Spinal cord (tissue), 10 donors: ENCODE results near the gene SYDE1. TPM values are rescaled to one million over a fixed set of nuclear protein-coding genes. Genes with fewer than 3 reads are reported as not detected.
"Not testable (repeated sequence)": the region's sequence is repeated elsewhere in the genome, so short reads cannot be mapped to it uniquely, and the experiment has no call there.

Experiments
- DNase-seq, 6 donors: peaks; one replicate each; pipeline versions ENCODE4 v3.0.0 to v3.0.0-alpha.2; 2013 to 2015; ENCODE audit warnings: low spot score in 6 of 6, low read depth in 4 of 6
- H3K27ac ChIP-seq: one replicate; pipeline ENCODE4 v1.5.1; 2013; ENCODE audit warnings: low read depth, low read length, control low read depth
- H3K27me3 ChIP-seq: one replicate; pipeline ENCODE4 v1.6.1; 2013; ENCODE audit warnings: low read length; ENCODE audit not compliant: control insufficient read depth, insufficient read depth
- H3K36me3 ChIP-seq: one replicate; pipeline ENCODE4 v1.6.1; 2013; ENCODE audit warnings: low read length; ENCODE audit not compliant: control insufficient read depth, insufficient read depth
- H3K4me1 ChIP-seq: one replicate; pipeline ENCODE4 v1.6.1; 2013; ENCODE audit warnings: low read length; ENCODE audit not compliant: control insufficient read depth, insufficient read depth
- H3K4me3 ChIP-seq: one replicate; pipeline ENCODE4 v1.5.1; 2013; ENCODE audit warnings: low read depth, low read length, control low read depth
- H3K9me3 ChIP-seq: one replicate; pipeline ENCODE4 v1.6.1; 2013; ENCODE audit warnings: low read length; ENCODE audit not compliant: control insufficient read depth, insufficient read depth
- WGBS: methylation state at CpG from one replicate; pipeline ENCODE4 v1.1.5; 2013; ENCODE audit warnings: missing lambda C conversion rate; ENCODE audit not compliant: insufficient coverage; 5-methylcytosine and 5-hydroxymethylcytosine counted together
- long read RNA-seq, 4 donors: transcript quantifications; one replicate each; lab custom pipeline, GENCODE V29; 2026
- polyA plus RNA-seq, 2 donors: library from polyadenylated mRNA; unstranded; fragments of 120-200 nt; gene quantifications; one replicate each; pipeline ENCODE4 v1.2.1, GENCODE V29; 2013; ENCODE audit not compliant: insufficient read length in 2 of 2
- total RNA-seq, 2 donors: library from RNA; depleted of rRNA in 1 of 2; stranded (reverse); fragments of 120-200 nt in 1 of 2; fragments of >200 nt in 1 of 2; gene quantifications; one replicate each; pipeline versions ENCODE4 v1.2.3 to v1.2.4, GENCODE V29; 2013 to 2014
- donor health status: healthy.

SYDE1 gene, protein sequence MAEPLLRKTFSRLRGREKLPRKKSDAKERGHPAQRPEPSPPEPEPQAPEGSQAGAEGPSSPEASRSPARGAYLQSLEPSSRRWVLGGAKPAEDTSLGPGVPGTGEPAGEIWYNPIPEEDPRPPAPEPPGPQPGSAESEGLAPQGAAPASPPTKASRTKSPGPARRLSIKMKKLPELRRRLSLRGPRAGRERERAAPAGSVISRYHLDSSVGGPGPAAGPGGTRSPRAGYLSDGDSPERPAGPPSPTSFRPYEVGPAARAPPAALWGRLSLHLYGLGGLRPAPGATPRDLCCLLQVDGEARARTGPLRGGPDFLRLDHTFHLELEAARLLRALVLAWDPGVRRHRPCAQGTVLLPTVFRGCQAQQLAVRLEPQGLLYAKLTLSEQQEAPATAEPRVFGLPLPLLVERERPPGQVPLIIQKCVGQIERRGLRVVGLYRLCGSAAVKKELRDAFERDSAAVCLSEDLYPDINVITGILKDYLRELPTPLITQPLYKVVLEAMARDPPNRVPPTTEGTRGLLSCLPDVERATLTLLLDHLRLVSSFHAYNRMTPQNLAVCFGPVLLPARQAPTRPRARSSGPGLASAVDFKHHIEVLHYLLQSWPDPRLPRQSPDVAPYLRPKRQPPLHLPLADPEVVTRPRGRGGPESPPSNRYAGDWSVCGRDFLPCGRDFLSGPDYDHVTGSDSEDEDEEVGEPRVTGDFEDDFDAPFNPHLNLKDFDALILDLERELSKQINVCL
- total RNA-seq, result 10 to 100 TPM in 1 of 2 donors, 1 to 10 TPM in 1; 6.8 to 19.6 TPM
- polyA plus RNA-seq, result 10 to 100 TPM; 10.6 to 13.7 TPM
- long read RNA-seq, donor 1, partial matches to known transcripts, result 0 of 2 reads
- long read RNA-seq, donor 1, other reads (novel, unspliced or antisense), result 0 of 2 reads
- long read RNA-seq, donor 2, partial matches to known transcripts, result 0 of 2 reads
- long read RNA-seq, donor 2, other reads (novel, unspliced or antisense), result 0 of 2 reads
- long read RNA-seq, donor 3, partial matches to known transcripts, result 0 of 2 reads
- long read RNA-seq, donor 3, other reads (novel, unspliced or antisense), result 0 of 2 reads
- long read RNA-seq, donor 4, partial matches to known transcripts, result 0 of 7 reads
- long read RNA-seq, donor 4, other reads (novel, unspliced or antisense), result 0 of 7 reads

GRCh38 chr19:15107061-15108010 is at the start of gene SYDE1:
SYDE1 (plus strand) TSS chr19:15107401; CDS start chr19:15107434, 33 bp downstream.
- peak in 2 of 6 donors; percentile 29 to 75 for DNase-seq
- H3K27ac ChIP-seq, result peak within 1 kb of the TSS; percentile 82
- 1% methylated on average over 66 of the region's 78 CpGs for WGBS
- peaks cover 12% of the 10 kb centered on the region for H3K27me3 ChIP-seq
- peaks cover 34% of the 10 kb centered on the region for H3K36me3 ChIP-seq
- peaks cover 20% of the 10 kb centered on the region for H3K4me1 ChIP-seq
- H3K4me3 ChIP-seq, result peak within 1 kb of the TSS; percentile 78
- H3K9me3 ChIP-seq, result peaks cover 2% of the 10 kb centered on the region

GRCh38 chr19:15062036-15062435 is 45.2 kb upstream of the SYDE1 start:
- Histone ChIP-seq H3K36me3 (no peaks in the 10 kb centered on the region), H3K9me3 (no peaks in the 10 kb centered on the region), H3K4me3 (no peak overlapping the region), H3K27me3 (no peaks in the 10 kb centered on the region), H3K27ac (no peak overlapping the region), H3K4me1 (no peaks in the 10 kb centered on the region)
- 89% methylated on average over 9 of the region's 12 CpGs for WGBS
- DNase-seq, result no peak

DNA sequence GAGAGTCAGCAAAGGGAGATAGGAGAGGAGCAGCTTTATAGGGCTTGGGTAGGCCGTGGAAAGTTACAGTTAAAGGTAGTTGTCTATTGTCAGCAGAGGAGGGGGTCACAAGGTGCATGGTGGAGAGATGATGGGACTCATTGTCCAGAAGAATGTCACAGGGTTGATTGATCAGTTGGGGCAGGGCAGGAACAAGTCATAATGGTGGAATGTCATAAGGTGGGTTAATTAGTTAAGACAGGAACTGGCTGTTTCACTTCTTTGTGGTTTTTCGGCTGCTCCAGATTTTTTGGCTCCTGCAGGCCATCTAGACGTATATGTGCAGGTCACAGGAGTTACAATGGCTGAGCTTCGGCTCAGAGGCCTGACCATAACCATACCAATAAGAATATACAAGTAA is 36.8 kb upstream of the SYDE1 start:
- H3K4me1 ChIP-seq, H3K9me3 ChIP-seq, H3K27ac ChIP-seq, H3K27me3 ChIP-seq, DNase-seq, H3K36me3 ChIP-seq, H3K4me3 ChIP-seq: not testable (repeated sequence)
- WGBS, result 86% methylated on average over 3 of the region's 4 CpGs

DNA sequence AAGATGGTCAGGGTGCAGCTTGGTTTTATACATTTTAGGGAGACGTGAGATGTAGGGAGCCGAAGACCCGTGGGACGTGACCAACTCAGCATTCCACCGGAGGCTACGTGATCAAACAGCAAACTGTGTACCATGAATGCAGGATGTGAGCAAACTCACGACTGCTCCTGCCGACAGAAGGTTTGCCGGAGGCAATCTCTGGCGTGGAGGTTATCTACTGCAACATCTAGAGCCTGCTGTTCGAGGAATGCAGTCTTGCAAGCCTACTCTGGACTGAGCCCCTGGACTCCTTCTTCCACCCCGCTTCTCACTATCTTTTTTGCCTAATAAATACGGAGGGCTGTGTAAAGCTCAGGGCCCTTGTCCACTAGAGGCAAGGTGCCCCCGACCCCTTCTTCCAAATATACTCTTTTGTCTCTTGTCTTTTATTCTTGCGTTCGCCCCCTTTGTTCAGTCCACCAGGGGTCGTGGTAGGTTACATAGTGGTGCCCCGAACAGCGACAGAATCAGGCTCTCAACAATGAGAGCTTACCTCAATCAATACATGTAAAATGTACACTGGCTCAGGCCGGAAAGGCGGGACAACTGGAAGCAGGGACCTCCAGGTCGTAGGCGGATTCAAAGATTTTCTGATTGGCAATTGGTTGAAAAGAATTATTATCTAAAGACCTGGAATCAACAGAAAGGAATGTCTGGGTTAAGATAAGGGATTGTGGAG is 34.1 kb upstream of the SYDE1 start:
- H3K9me3 ChIP-seq, result no peaks in the 10 kb centered on the region
- no peaks in the 10 kb centered on the region for H3K36me3 ChIP-seq
- no peak for DNase-seq
- WGBS, result 71% methylated on average over 16 of the region's 23 CpGs
- H3K27ac ChIP-seq, result no peak overlapping the region
- no peak overlapping the region for H3K4me3 ChIP-seq
- H3K4me1 ChIP-seq, result no peaks in the 10 kb centered on the region
- no peaks in the 10 kb centered on the region for H3K27me3 ChIP-seq

DNA sequence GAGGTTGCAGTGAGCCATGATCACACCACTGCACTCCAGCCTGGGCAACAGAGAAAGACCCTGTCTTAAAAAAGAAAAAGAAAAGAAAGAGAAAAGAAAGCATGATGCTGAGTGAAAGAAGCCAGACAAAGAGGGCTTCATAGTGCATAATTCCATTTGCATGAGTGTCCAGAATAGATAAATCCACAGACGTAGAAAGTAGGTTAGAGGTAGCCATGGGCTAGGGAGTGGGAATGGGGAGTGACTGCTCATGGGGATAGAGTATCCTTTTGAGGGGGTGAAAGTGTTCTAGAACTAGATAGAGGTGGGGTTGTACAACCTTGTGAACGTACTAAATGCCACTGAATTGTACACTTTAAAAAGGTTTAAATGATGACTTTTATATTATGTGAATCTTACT is 32.8 kb upstream of the SYDE1 start:
- Histone ChIP-seq H3K4me1 (no peaks in the 10 kb centered on the region), H3K27me3 (no peaks in the 10 kb centered on the region), H3K4me3 (no peak overlapping the region), H3K27ac (no peak overlapping the region), H3K36me3 (no peaks in the 10 kb centered on the region), H3K9me3 (no peaks in the 10 kb centered on the region)
- 83% methylated on average over 1 of the region's 2 CpGs for WGBS
- DNase-seq, result no peak

DNA sequence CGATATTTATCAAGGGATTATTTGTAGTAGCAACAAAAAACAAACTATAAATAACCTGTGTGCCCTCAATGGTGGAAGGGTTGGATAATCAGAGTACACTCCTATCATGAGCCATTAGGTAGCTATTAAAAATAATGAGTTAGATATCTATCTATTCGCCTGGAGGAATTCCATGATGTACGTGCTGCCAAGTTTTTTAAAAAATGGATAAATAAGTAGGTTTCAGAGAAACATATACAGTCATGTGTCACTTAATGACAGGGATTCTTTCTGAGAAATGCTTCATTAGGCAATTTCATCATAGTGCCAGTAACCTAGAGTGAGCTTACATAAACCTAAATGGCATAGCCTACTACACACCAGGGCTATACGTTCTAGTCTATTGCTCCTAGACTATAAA is 31.4 kb upstream of the SYDE1 start:
- Histone ChIP-seq H3K27me3 (no peaks in the 10 kb centered on the region), H3K36me3 (no peaks in the 10 kb centered on the region), H3K9me3 (no peaks in the 10 kb centered on the region), H3K4me3 (no peak overlapping the region), H3K27ac (no peak overlapping the region), H3K4me1 (no peaks in the 10 kb centered on the region)
- peak in 1 of 6 donors; percentile 3 for DNase-seq
- WGBS, result 100% methylated on average over 1 of the region's 4 CpGs

- H3K27ac ChIP-seq, H3K4me1 ChIP-seq, H3K27me3 ChIP-seq, H3K9me3 ChIP-seq, DNase-seq, H3K36me3 ChIP-seq, H3K4me3 ChIP-seq: not testable (repeated sequence)
- no CpG with 5 or more reads among the region's 4 CpGs for WGBS
These were observed 27.2 kb upstream of the SYDE1 start for GRCh38 chr19:15080002-15080401.

GRCh38 chr19:15081911-15082310 is 25.3 kb upstream of the SYDE1 start, which contains the start of gene OR1I1:
OR1I1 (plus strand) TSS chr19:15082211; CDS start chr19:15087066, 4,855 bp downstream.
- no peaks in the 10 kb centered on the region for H3K27me3 ChIP-seq
- no peak within 1 kb of the TSS for H3K27ac ChIP-seq
- 45% methylated on average over 4 of the region's 6 CpGs for WGBS
- DNase-seq, result no peak
- H3K4me1 ChIP-seq, result no peaks in the 10 kb centered on the region
- H3K36me3 ChIP-seq, result no peaks in the 10 kb centered on the region
- H3K9me3 ChIP-seq, result no peaks in the 10 kb centered on the region
- no peak within 1 kb of the TSS for H3K4me3 ChIP-seq
